Lung (tissue), 12 donors: Measurements from ENCODE around the gene PI4K2A. TPM values are rescaled to one million over a fixed set of nuclear protein-coding genes. Genes with fewer than 3 reads are reported as not detected.

Experiments
- ATAC-seq: fragments of 200-7000 bp; cut with Tn5 transposase; one replicate; pipeline ENCODE4 v1.9.1; 2020; ENCODE audit warnings: moderate number of reproducible peaks; ENCODE audit not compliant: insufficient read depth, low FRiP score
- DNase-seq, 3 donors: peaks; one replicate each; pipeline ENCODE4 v3.0.0-alpha.2; 2013 to 2017
- H3K27ac ChIP-seq, 2 donors: one replicate each; pipeline ENCODE4 v1.5.1; 2013; ENCODE audit warnings: mild to moderate bottlenecking in 2 of 2, moderate library complexity in 2 of 2, control low read depth in 1 of 2, inconsistent platforms in 1 of 2, low read depth in 1 of 2, low read length in 1 of 2
- H3K27me3 ChIP-seq, 3 donors: one replicate each; pipeline ENCODE4 v1.5.1; 2013; ENCODE audit warnings: low read length in 2 of 3; ENCODE audit not compliant: control insufficient read depth in 3 of 3, insufficient read depth in 3 of 3
- H3K36me3 ChIP-seq, 4 donors: one replicate each; pipeline ENCODE4 v1.5.1; 2013; ENCODE audit warnings: low read length in 4 of 4, mild to moderate bottlenecking in 1 of 4, moderate library complexity in 1 of 4; ENCODE audit not compliant: control insufficient read depth in 4 of 4, insufficient read depth in 4 of 4
- H3K4me1 ChIP-seq, 5 donors: one replicate each; pipeline ENCODE4 v1.5.1; 2013; ENCODE audit warnings: low read length in 5 of 5, mild to moderate bottlenecking in 2 of 5, moderate library complexity in 1 of 5; ENCODE audit not compliant: control insufficient read depth in 5 of 5, insufficient read depth in 5 of 5
- H3K4me3 ChIP-seq: one replicate; pipeline ENCODE4 v1.5.1; 2013; ENCODE audit warnings: mild to moderate bottlenecking, control low read depth, moderate library complexity
- H3K9ac ChIP-seq, 2 donors: one replicate each; pipeline ENCODE4 v1.5.1; 2013; ENCODE audit warnings: low read length in 2 of 2, control low read depth in 1 of 2; ENCODE audit not compliant: insufficient read depth in 1 of 2
- H3K9me3 ChIP-seq, 4 donors: one replicate each; pipeline ENCODE4 v1.5.1; 2013; ENCODE audit warnings: low read length in 3 of 4, mild to moderate bottlenecking in 1 of 4, moderate library complexity in 1 of 4; ENCODE audit not compliant: control insufficient read depth in 4 of 4, insufficient read depth in 3 of 4
- WGBS, 2 donors: extraction: QIAGEN DNeasy Blood & Tissue Kit; methylation state at CpG; one replicate each; pipeline ENCODE4 v1.1.7; 2013; 5-methylcytosine and 5-hydroxymethylcytosine counted together
- polyA plus RNA-seq, 2 donors: library from polyadenylated mRNA; stranded (reverse); fragments of 200-250 nt; gene quantifications; one replicate each; pipeline ENCODE4 v1.2.1, GENCODE V29; 2013
- total RNA-seq, 2 donors: library from RNA; depleted of rRNA in 1 of 2; stranded (reverse); fragments of >200 nt in 1 of 2; gene quantifications; one replicate each; pipeline ENCODE4 v1.2.1, GENCODE V29; 2014 to 2021
- TF ChIP-seq, protein P1 (sequence below): IDR thresholded peaks from 2 replicates; pipeline ENCODE4 v1.5.1; 2012; ENCODE audit warnings: mild to moderate bottlenecking; ENCODE audit errors: control extremely low read depth, extremely low read depth
- donor health status: control.
- donor health status: control.
- donor health status: Bipolar disorder and iron deficiency.
- donor health status: healthy.
- donor health status: DM: yes; HTN: yes; CAD: no.

The PI4K2A gene
- total and polyA plus RNA-seq, 4 donors = 12.3 to 22.4 (median 14.8) TPM

DNA sequence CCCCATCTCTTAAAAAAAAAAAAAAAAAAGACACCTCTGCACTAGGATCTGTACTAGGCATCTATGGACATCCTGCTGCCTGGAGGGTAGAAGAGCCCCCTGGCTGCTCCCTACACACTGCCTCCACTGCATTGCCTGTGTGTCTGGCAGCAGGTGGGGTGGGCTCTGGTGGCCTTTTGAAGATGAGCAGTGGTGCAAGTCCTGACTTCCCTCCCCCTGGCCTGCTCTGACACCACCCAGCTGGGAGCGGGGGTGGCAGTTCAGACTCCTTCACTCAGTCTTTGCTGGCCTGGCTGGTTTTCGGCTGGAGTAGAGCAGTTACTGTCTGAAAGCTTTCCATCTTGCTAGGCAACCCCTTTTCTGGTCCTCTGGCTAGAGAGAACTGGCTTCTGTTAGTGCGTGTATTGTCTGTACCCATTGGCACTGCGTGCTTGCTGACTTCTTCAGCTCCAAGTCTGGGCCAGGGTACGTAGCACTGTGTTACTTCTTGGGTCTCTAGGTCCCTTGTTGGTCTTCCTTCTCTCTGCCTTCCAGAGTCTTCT lies 33.3 kb upstream of the PI4K2A start:
- ATAC-seq (no peak), DNase-seq (no peak)
- TF ChIP-seq, protein P1, sequence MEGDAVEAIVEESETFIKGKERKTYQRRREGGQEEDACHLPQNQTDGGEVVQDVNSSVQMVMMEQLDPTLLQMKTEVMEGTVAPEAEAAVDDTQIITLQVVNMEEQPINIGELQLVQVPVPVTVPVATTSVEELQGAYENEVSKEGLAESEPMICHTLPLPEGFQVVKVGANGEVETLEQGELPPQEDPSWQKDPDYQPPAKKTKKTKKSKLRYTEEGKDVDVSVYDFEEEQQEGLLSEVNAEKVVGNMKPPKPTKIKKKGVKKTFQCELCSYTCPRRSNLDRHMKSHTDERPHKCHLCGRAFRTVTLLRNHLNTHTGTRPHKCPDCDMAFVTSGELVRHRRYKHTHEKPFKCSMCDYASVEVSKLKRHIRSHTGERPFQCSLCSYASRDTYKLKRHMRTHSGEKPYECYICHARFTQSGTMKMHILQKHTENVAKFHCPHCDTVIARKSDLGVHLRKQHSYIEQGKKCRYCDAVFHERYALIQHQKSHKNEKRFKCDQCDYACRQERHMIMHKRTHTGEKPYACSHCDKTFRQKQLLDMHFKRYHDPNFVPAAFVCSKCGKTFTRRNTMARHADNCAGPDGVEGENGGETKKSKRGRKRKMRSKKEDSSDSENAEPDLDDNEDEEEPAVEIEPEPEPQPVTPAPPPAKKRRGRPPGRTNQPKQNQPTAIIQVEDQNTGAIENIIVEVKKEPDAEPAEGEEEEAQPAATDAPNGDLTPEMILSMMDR = no peak

DNA sequence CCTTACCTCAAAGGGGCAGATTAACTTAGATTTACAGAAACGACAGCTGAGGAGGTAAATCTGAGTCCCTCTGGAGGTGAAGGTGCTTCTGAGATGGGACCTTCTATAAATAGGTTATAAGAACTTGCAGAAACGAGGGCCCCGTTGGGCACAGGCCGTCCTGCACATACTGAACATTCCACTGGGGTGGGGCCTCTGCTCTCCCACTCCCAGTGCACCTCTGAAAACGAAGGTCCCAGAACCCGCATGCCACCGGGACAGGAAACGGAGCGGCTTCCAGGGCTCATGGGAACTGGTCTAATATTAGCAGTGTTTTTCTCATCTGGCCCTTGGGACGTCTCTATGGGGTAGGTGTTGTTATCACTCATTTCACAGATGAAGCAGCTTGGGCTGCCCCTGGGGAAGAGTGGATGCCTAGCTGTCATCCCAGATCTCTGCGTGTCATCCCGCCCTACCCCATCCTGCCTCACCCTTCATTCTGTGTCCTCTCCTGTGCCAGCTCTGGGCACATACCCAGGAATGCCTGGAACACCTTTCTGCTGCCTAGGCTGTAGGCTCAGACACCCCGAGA lies 31.4 kb upstream of the PI4K2A start:
- Histone ChIP-seq H3K9ac (no peak overlapping the region), H3K4me3 (no peak overlapping the region), H3K4me1 (peaks cover 0 to 3% (median 0%) of the 10 kb centered on the region in 5 donors), H3K9me3 (no peaks in the 10 kb centered on the region), H3K27me3 (no peaks in the 10 kb centered on the region), H3K36me3 (no peaks in the 10 kb centered on the region), H3K27ac (peak overlapping the region; percentile 48 to 94)
- 59 to 78% methylated on average over 13 of the region's 13 CpGs for WGBS, 2 donors
- TF ChIP-seq, protein P1 = no peak
- no peak for ATAC-seq
- DNase-seq = no peak

More for the DNA sequence above, 33.3 kb upstream of the PI4K2A start:
- H3K4me3 ChIP-seq = no peak overlapping the region
- H3K9me3 ChIP-seq = no peaks in the 10 kb centered on the region
- 94 to 95% methylated on average over 5 of the region's 5 CpGs for WGBS, 2 donors
- no peaks in the 10 kb centered on the region for H3K27me3 ChIP-seq
- no peak overlapping the region for H3K9ac ChIP-seq
- H3K27ac ChIP-seq = peak overlapping the region in 1 of 2 donors; percentile 35
- H3K4me1 ChIP-seq = peaks cover 0 to 3% (median 0%) of the 10 kb centered on the region in 5 donors
- H3K36me3 ChIP-seq = no peaks in the 10 kb centered on the region

DNA sequence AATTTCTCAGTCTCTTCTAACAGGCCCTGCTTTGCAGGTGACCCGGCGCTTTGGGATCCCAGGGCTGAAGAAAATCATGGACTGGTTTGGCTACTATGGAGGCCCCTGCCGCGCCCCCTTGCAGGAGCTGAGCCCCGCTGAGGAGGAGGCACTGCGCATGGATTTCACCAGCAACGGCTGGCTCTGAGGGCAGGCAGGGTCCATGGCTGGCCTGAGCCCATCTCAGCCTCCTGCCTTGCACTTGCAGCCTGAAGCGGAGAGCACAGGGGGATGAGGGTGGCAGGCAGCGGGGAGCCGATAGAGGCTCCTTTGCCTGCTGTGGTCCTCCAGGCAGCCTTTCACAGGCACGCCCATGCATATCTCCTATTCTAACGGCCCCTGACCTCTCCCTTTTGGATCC lies 29.0 kb upstream of the PI4K2A start:
- H3K27ac ChIP-seq = peak overlapping the region in 1 of 2 donors; percentile 28
- H3K9me3 ChIP-seq = no peaks in the 10 kb centered on the region
- TF ChIP-seq, protein P1 = no peak
- H3K4me1 ChIP-seq = peaks cover 0 to 3% (median 0%) of the 10 kb centered on the region in 5 donors
- no peaks in the 10 kb centered on the region for H3K27me3 ChIP-seq
- no peak for DNase-seq
- 89 to 92% methylated on average over 12 of the region's 12 CpGs for WGBS, 2 donors
- H3K36me3 ChIP-seq = peaks cover 0 to 4% (median 1%) of the 10 kb centered on the region in 4 donors
- no peak for ATAC-seq
- H3K9ac ChIP-seq = no peak overlapping the region
- no peak overlapping the region for H3K4me3 ChIP-seq
